ENCODE results near the gene MYRIP. TPM values are rescaled to one million over a fixed set of nuclear protein-coding genes. Genes with fewer than 3 reads are reported as not detected.
A peak's percentile ranks its signal among the peaks of the same experiment; 100 is the strongest.

MYRIP gene
- total and polyA plus RNA-seq, 10 donors, result 1.5 to 35.2 (median 16.2) TPM

GRCh38 chr3:39927479-39927878 lies 118.1 kb downstream of the MYRIP start:
- H3K27ac ChIP-seq, result no peak overlapping the region
- intact Hi-C loops (cut with DNase I; ENCODE audit: low total_unique reads), result no loop called here
- no peaks in the 10 kb centered on the region for H3K36me3 ChIP-seq
- no peak for DNase-seq
- no peak overlapping the region for H3K4me3 ChIP-seq
- H3K9me3 ChIP-seq, result peaks cover 0 to 18% (median 10%) of the 10 kb centered on the region in 8 donors
- no peaks in the 10 kb centered on the region for H3K27me3 ChIP-seq (replicated peaks in 1 of 7)
- no peak for TF ChIP-seq CTCF (IDR thresholded peaks at IDR 0.05 in 8 of 11, conservative IDR thresholded peaks at IDR 0.05 in 3 of 11)
- no peak for TF ChIP-seq POLR2AphosphoS5 (IDR thresholded peaks at IDR 0.05)
- TF ChIP-seq POLR2A (IDR thresholded peaks at IDR 0.05), result no peak
- WGBS, 5 donors, result 42 to 86% (median 60%) methylated on average over 2 of the region's 2 CpGs
- no peaks in the 10 kb centered on the region for H3K4me1 ChIP-seq

- TF ChIP-seq CTCF (IDR thresholded peaks at IDR 0.05 in 8 of 11, conservative IDR thresholded peaks at IDR 0.05 in 3 of 11), result no peak
- TF ChIP-seq POLR2AphosphoS5 (IDR thresholded peaks at IDR 0.05), result no peak
- no peak for TF ChIP-seq POLR2A (IDR thresholded peaks at IDR 0.05)
- intact Hi-C loops (cut with DNase I; ENCODE audit: low total_unique reads), result no loop called here
- H3K36me3 ChIP-seq, result no peaks in the 10 kb centered on the region
- no peak overlapping the region for H3K4me3 ChIP-seq
- peak overlapping the region in 5 of 8 donors; percentile 35 to 77 (median 65) for H3K27ac ChIP-seq
- DNase-seq, result no peak
- no peaks in the 10 kb centered on the region for H3K9me3 ChIP-seq
- 43 to 71% (median 54%) methylated on average over 1 of the region's 1 CpG for WGBS, 5 donors
- H3K4me1 ChIP-seq, result peaks cover 0 to 31% (median 12%) of the 10 kb centered on the region in 6 donors
- H3K27me3 ChIP-seq (replicated peaks in 1 of 7), result no peaks in the 10 kb centered on the region
Measured at GRCh38 chr3:39933986-39934693, 124.7 kb downstream of the MYRIP start.

- Histone ChIP-seq H3K4me3 (no peak overlapping the region), H3K27ac (peak overlapping the region in 6 of 8 donors; percentile 27 to 77 (median 62)), H3K27me3 (replicated peaks in 1 of 7) (no peaks in the 10 kb centered on the region), H3K4me1 (peaks cover 0 to 31% (median 12%) of the 10 kb centered on the region in 6 donors), H3K9me3 (no peaks in the 10 kb centered on the region), H3K36me3 (no peaks in the 10 kb centered on the region)
- DNase-seq, result no peak
- 52 to 76% (median 64%) methylated on average over 5 of the region's 5 CpGs for WGBS, 5 donors
- no peak for TF ChIP-seq CTCF (IDR thresholded peaks at IDR 0.05 in 8 of 11, conservative IDR thresholded peaks at IDR 0.05 in 3 of 11)
- TF ChIP-seq POLR2A (IDR thresholded peaks at IDR 0.05), result no peak
- TF ChIP-seq POLR2AphosphoS5 (IDR thresholded peaks at IDR 0.05), result no peak
- intact Hi-C loops (cut with DNase I; ENCODE audit: low total_unique reads), result no loop called here
Measured at GRCh38 chr3:39934696-39935095, 125.3 kb downstream of the MYRIP start.

- no peak for TF ChIP-seq POLR2A (IDR thresholded peaks at IDR 0.05)
- peak in 1 of 3 donors; percentile 22 for TF ChIP-seq POLR2AphosphoS5 (IDR thresholded peaks at IDR 0.05)
- Histone ChIP-seq H3K27ac (peak overlapping the region in 6 of 8 donors; percentile 27 to 77 (median 62)), H3K4me3 (no peak overlapping the region), H3K9me3 (no peaks in the 10 kb centered on the region), H3K36me3 (no peaks in the 10 kb centered on the region), H3K27me3 (replicated peaks in 1 of 7) (no peaks in the 10 kb centered on the region), H3K4me1 (peaks cover 0 to 31% (median 12%) of the 10 kb centered on the region in 6 donors)
- no peak for DNase-seq
- intact Hi-C loops (cut with DNase I; ENCODE audit: low total_unique reads), result no loop called here
- 23 to 61% (median 30%) methylated on average over 1 of the region's 1 CpG for WGBS, 5 donors
Measured at GRCh38 chr3:39935261-39935660, 125.9 kb downstream of the MYRIP start.
